Measurements from ENCODE around the gene ZNF335. TPM values are rescaled to one million over a fixed set of nuclear protein-coding genes. Genes with fewer than 3 reads are reported as not detected.

Gene ZNF335
- total and polyA plus RNA-seq, 11 donors = 5.6 to 14.9 (median 7.5) TPM

GRCh38 chr20:46018112-46018511, 46.1 kb upstream of the ZNF335 start:
- Histone ChIP-seq H3K27ac (no peak overlapping the region), H3K4me3 (no peak overlapping the region), H3K27me3 (peaks cover 27 to 97% (median 67%) of the 10 kb centered on the region in 9 donors), H3K4me1 (peaks cover 0 to 31% (median 10%) of the 10 kb centered on the region in 12 donors), H3K36me3 (no peaks in the 10 kb centered on the region), H3K9me3 (no peaks in the 10 kb centered on the region)
- WGBS, 4 donors = 61 to 71% (median 67%) methylated on average over 4 of the region's 4 CpGs
- DNase-seq (no peak), ATAC-seq (no peak)
- no peak for TF ChIP-seq POLR2A (IDR thresholded peaks at IDR 0.05)
- TF ChIP-seq CTCF (IDR thresholded peaks at IDR 0.05) = no peak
- intact Hi-C loops (cut with DNase I) = loop anchor here in 2 of 10 donors (10.0 kb wide), 2 partner anchors 157 to 317 kb away; no protein-coding TSS in a partner anchor

- Histone ChIP-seq H3K27me3 (peaks cover 35 to 97% (median 68%) of the 10 kb centered on the region in 9 donors), H3K36me3 (no peaks in the 10 kb centered on the region), H3K4me3 (no peak overlapping the region), H3K4me1 (peaks cover 0 to 26% (median 8%) of the 10 kb centered on the region in 12 donors), H3K9me3 (no peaks in the 10 kb centered on the region), H3K27ac (no peak overlapping the region)
- DNase-seq = no peak
- ATAC-seq = no peak
- WGBS, 4 donors = 61 to 69% (median 65%) methylated on average over 4 of the region's 4 CpGs
- no peak for TF ChIP-seq CTCF (IDR thresholded peaks at IDR 0.05)
- intact Hi-C loops (cut with DNase I) = loop anchor here in 2 of 10 donors (10.0 kb wide), 2 partner anchors 158 to 318 kb away; no protein-coding TSS in a partner anchor
Observed at GRCh38 chr20:46017272-46017671, 45.3 kb upstream of the ZNF335 start.

- Histone ChIP-seq H3K27ac (no peak overlapping the region), H3K9me3 (no peaks in the 10 kb centered on the region), H3K4me1 (peaks cover 0 to 32% (median 0%) of the 10 kb centered on the region in 12 donors), H3K27me3 (peaks cover 45 to 97% (median 70%) of the 10 kb centered on the region in 9 donors), H3K36me3 (no peaks in the 10 kb centered on the region), H3K4me3 (peak overlapping the region in 1 of 12 donors; percentile 31)
- WGBS, 4 donors = 55 to 66% (median 58%) methylated on average over 7 of the region's 7 CpGs
- no peak for TF ChIP-seq POLR2A (IDR thresholded peaks at IDR 0.05)
- no peak for TF ChIP-seq CTCF (IDR thresholded peaks at IDR 0.05)
- ATAC-seq (no peak), DNase-seq (no peak)
- intact Hi-C loops (cut with DNase I) = loop anchor here in 3 of 10 donors (1.0 to 10.0 kb wide), 3 partner anchors 27 to 320 kb away; no protein-coding TSS in a partner anchor
Observed at GRCh38 chr20:46014517-46015396, 42.8 kb upstream of the ZNF335 start.
